Heart left ventricle (tissue), 13 donors: ENCODE results near the gene CHST1.

Source experiments
- POLR2A ChIP-seq, 2 donors: fragments of 450-650 bp; IDR thresholded peaks; one replicate each; pipeline ENCODE4 v1.6.1; 2017; ENCODE audit warnings: antibody characterized with exemption in 2 of 2, mild to moderate bottlenecking in 2 of 2, moderate library complexity in 2 of 2
- TF ChIP-seq, protein P1 (sequence below), 12 donors: fragments of 200-600 bp; sonication (generic) in 4 of 12; IDR thresholded peaks; one replicate each; pipeline versions ENCODE4 v1.5.0 to v1.8.0; 2018 to 2022; ENCODE audit warnings: antibody characterized with exemption in 12 of 12, mild to moderate bottlenecking in 5 of 12
- donor health status: ischemic (EF 13 %, LVEDD 7.1; RV severe dilation, severe dysfunction).
- donor health status: DM: no; HTN: yes; CAD: no.
- donor health status: DM: no; HTN: no; CAD: no.
- donor health status: ischemic (EF 25% LVEDD 6.9; RV normal size, moderate dysfunction).
- donor health status: ischemic (EF 25% LVEDD 5.7; RV mildly dilated, moderate dysfunction).
- donor health status: ischemic (EF 35%, LVEDD 5.7; RV mildly dilated, moderate dysfunction).
- donor health status: nonischemic (EF 11% LVEDD 7.7; RV severe dilation, severe dysfunction).
- donor health status: DM: yes; HTN: yes; CAD: no.
- donor health status: PGD.
- donor health status: ischemic (EF 29% LVEDD 5.4; RV normal size, mild dysfunction).
- donor health status: nonischemic (EF 23%, LVEDD 6.1; RV moderate dilation, normal function).

DNA sequence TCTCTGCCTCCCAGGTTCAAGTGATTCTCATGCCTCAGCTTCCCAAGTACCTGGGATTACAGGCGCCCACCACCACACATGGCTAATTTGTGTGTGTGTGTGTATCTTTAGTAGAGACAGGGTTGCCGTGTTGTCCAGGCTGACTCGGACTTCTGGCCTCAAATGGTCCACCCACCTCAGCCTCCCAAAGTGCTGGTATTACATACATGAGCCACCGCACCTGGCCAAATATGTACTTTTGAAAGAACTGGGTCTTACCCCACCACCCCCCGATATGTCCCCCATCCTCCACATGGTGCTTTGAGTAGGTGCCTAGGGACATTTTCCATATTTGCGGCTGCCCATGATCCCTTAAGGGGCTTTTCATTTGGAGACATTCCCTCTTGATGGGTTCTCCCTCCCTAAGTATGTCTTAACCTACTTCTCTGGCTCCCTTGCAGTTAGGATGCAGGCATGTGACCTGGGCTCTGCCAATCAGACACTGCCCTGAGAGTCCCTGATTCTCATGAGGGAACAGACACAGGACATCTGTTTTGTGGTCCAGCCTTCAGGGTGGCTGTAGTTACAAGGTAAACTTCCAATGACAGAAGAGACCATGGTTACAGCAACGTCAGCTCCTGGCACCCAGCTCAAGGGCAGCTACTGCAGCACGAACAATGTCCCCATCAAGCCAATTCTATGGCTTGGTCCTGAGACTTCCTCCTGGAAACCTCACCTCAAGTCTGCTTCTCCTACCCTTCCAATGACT, 48.4 kb downstream of the CHST1 start:
- TF ChIP-seq, protein P1, sequence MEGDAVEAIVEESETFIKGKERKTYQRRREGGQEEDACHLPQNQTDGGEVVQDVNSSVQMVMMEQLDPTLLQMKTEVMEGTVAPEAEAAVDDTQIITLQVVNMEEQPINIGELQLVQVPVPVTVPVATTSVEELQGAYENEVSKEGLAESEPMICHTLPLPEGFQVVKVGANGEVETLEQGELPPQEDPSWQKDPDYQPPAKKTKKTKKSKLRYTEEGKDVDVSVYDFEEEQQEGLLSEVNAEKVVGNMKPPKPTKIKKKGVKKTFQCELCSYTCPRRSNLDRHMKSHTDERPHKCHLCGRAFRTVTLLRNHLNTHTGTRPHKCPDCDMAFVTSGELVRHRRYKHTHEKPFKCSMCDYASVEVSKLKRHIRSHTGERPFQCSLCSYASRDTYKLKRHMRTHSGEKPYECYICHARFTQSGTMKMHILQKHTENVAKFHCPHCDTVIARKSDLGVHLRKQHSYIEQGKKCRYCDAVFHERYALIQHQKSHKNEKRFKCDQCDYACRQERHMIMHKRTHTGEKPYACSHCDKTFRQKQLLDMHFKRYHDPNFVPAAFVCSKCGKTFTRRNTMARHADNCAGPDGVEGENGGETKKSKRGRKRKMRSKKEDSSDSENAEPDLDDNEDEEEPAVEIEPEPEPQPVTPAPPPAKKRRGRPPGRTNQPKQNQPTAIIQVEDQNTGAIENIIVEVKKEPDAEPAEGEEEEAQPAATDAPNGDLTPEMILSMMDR (IDR thresholded peaks at IDR 0.05): no peak
- no peak for TF ChIP-seq POLR2A (IDR thresholded peaks at IDR 0.05)
